ENCODE data around the gene C19orf53. TPM values are rescaled to one million over a fixed set of nuclear protein-coding genes. Genes with fewer than 3 reads are reported as not detected.

C19orf53 gene
- total and polyA plus RNA-seq, 10 of the 15 experiments (the other 5 are each of a cell fraction or from before 2014, with no cell fraction given): 109 to 449 (median 218) TPM

GRCh38 chr19:13827656-13828055 lies 53.4 kb downstream of the C19orf53 start:
- no TSS peak for BruUV-seq (replicated peaks)
- ChIA-PET POLR2A (interaction anchor here (0.6 kb wide), 2 partner anchors 11 to 1061 kb away, joined by 3 to 5 read pairs; no protein-coding TSS in a partner anchor), CTCF (interaction anchor here (0.7 kb wide), 2 partner anchors 31 to 267 kb away, joined by 4 to 5 read pairs; no protein-coding TSS in a partner anchor), SMC1A (ENCODE audit: uncharacterized antibody, unreplicated experiment) (interaction anchor here (1.0 to 1.4 kb wide), 3 partner anchors 33 to 40 kb away, joined by 3 read pairs; no protein-coding TSS in a partner anchor), RAD21 (ENCODE audit: unreplicated experiment) (interaction anchor here (0.8 to 1.2 kb wide), 2 partner anchors 9 to 35 kb away, joined by 3 to 4 read pairs; no protein-coding TSS in a partner anchor)
- intact Hi-C loops (cut with micrococcal nuclease; ENCODE audit: unreplicated experiment): no loop called here
- H3K4me2 ChIP-seq (ENCODE audit: control insufficient read depth, insufficient read depth): no peak overlapping the region
- no peaks in the 10 kb centered on the region for H3K36me3 ChIP-seq (ENCODE audit: control insufficient read depth in 2 of 2, insufficient read depth in 2 of 2, low read length in 1 of 2)
- no peak overlapping the region for H3K27ac ChIP-seq (ENCODE audit: control insufficient read depth, insufficient read depth)
- in situ Hi-C loops (cut with MboI): no loop called here
- no peaks in the 10 kb centered on the region for H3K27me3 ChIP-seq (replicated peaks in 1 of 2; ENCODE audit: control insufficient read depth in 2 of 2, insufficient read depth in 2 of 2, low read length in 1 of 2)
- no peaks in the 10 kb centered on the region for H3K9me3 ChIP-seq (replicated peaks; ENCODE audit: control insufficient read depth, insufficient read depth, low read length)
- no peak overlapping the region for H3K4me3 ChIP-seq
- H3K79me2 ChIP-seq (ENCODE audit: control insufficient read depth, insufficient read depth, low read length): no peaks in the 10 kb centered on the region
- H2AFZ ChIP-seq (ENCODE audit: control insufficient read depth, low read depth, low read length): no peak overlapping the region
- no peaks in the 10 kb centered on the region for H4K20me1 ChIP-seq (ENCODE audit: control insufficient read depth, insufficient read depth)
- DNase-seq (ENCODE audit: low read depth, low spot score) (no peak), FAIRE-seq (no peak), ATAC-seq (no peak)
- H3K9ac ChIP-seq (ENCODE audit: control insufficient read depth, insufficient read depth, low read length): no peak overlapping the region
- whole genome bisulfite sequencing (ENCODE audit: insufficient coverage, insufficient replicate concordance, low lambda C conversion rate, missing lambda C conversion rate): 64% methylated on average over 4 of the region's 4 CpGs
- no peaks in the 10 kb centered on the region for H3K4me1 ChIP-seq (ENCODE audit: control insufficient read depth, insufficient read depth, low read length)
- TF ChIP-seq, protein P1, sequence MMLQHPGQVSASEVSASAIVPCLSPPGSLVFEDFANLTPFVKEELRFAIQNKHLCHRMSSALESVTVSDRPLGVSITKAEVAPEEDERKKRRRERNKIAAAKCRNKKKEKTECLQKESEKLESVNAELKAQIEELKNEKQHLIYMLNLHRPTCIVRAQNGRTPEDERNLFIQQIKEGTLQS (IDR thresholded peaks at IDR 0.05; ENCODE audit: borderline replicate concordance, extremely low read depth, low read depth, low read length): no peak
- no peak for TF ChIP-seq IRF4 (IDR thresholded peaks at IDR 0.05; ENCODE audit: low read depth, low read length)
- no peak for TF ChIP-seq SREBF1 (IDR thresholded peaks at IDR 0.05; ENCODE audit: low read length)
- no peak for TF ChIP-seq PML (IDR thresholded peaks at IDR 0.05; ENCODE audit: low read length)
- TF ChIP-seq USF2 (IDR thresholded peaks at IDR 0.05; ENCODE audit: borderline replicate concordance, low read depth, low read length): no peak
- TF ChIP-seq EZH2 (IDR thresholded peaks at IDR 0.05; ENCODE audit: borderline replicate concordance, control insufficient read depth, low read depth, low read length): no peak
- no peak for TF ChIP-seq RB1 (IDR thresholded peaks at IDR 0.05; ENCODE audit: borderline replicate concordance)
- no peak for TF ChIP-seq ZBED1 (IDR thresholded peaks at IDR 0.05; ENCODE audit: borderline replicate concordance)
- no peak for TF ChIP-seq KAT2A (conservative IDR thresholded peaks at IDR 0.05; ENCODE audit: control insufficient read depth, low read depth, low read length)
- no peak for TF ChIP-seq CTCF (IDR thresholded peaks at IDR 0.05 in 2 of 3, conservative IDR thresholded peaks at IDR 0.05 in 1 of 3; ENCODE audit: control insufficient read depth in 2 of 3, extremely low read depth in 1 of 3, insufficient read depth in 1 of 3, low read depth in 3 of 3, low read length in 3 of 3)
- no peak for TF ChIP-seq KLF5 (IDR thresholded peaks at IDR 0.05; ENCODE audit: partially characterized antibody)
- TF ChIP-seq, protein P2, sequence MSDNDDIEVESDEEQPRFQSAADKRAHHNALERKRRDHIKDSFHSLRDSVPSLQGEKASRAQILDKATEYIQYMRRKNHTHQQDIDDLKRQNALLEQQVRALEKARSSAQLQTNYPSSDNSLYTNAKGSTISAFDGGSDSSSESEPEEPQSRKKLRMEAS (IDR thresholded peaks at IDR 0.05; ENCODE audit: low read depth, low read length): no peak
- TF ChIP-seq MTA2 (IDR thresholded peaks at IDR 0.05; ENCODE audit: low read depth): no peak
- no peak for TF ChIP-seq HDGF (IDR thresholded peaks at IDR 0.05)
- no peak for TF ChIP-seq E2F4 (IDR thresholded peaks at IDR 0.05; ENCODE audit: low read depth, low read length)
- no peak for TF ChIP-seq CEBPB (IDR thresholded peaks at IDR 0.05; ENCODE audit: borderline replicate concordance in 1 of 2, low read depth in 2 of 2, low read length in 2 of 2)
- TF ChIP-seq ZBTB33 (IDR thresholded peaks at IDR 0.05): no peak

Data from GM12878 (cell line).